IPS DF 4.7 (cell line): ENCODE measurements around the gene FOXK1.
A peak's percentile ranks its signal among the peaks of the same experiment; 100 is the strongest.
"Not testable (repeated sequence)": the region's sequence is repeated elsewhere in the genome, so short reads cannot be mapped to it uniquely, and the experiment has no call there.

Experiments used
- DNase-seq: peaks from one replicate; pipeline ENCODE4 v3.0.0-alpha.2; 2013; ENCODE audit warnings: low spot score; ENCODE audit errors: extremely low read depth

The FOXK1 gene

GRCh38 chr7:4785371-4785770 is 103.3 kb downstream of the FOXK1 start:
- no peak for DNase-seq

- no peak for DNase-seq
Measured at GRCh38 chr7:4786015-4786414, 103.9 kb downstream of the FOXK1 start.

- no peak for DNase-seq
Measured at GRCh38 chr7:4787541-4787940, 105.4 kb downstream of the FOXK1 start.

GRCh38 chr7:4787947-4788626 is 106.0 kb downstream of the FOXK1 start:
- DNase-seq = no peak

GRCh38 chr7:4788627-4789189 is 106.6 kb downstream of the FOXK1 start:
- no peak for DNase-seq

- DNase-seq = no peak
Measured at GRCh38 chr7:4789194-4790077, 107.3 kb downstream of the FOXK1 start.

- DNase-seq = no peak
Measured at GRCh38 chr7:4790078-4790465, 108.0 kb downstream of the FOXK1 start.

- no peak for DNase-seq
Measured at GRCh38 chr7:4790516-4790991, 108.5 kb downstream of the FOXK1 start.

GRCh38 chr7:4791101-4791737 is 109.1 kb downstream of the FOXK1 start:
- DNase-seq = no peak

GRCh38 chr7:4791738-4792536 is 109.8 kb downstream of the FOXK1 start:
- DNase-seq = peak; percentile 38

- DNase-seq = no peak
Measured at GRCh38 chr7:4792537-4793126, 110.5 kb downstream of the FOXK1 start.

GRCh38 chr7:4793385-4793993 is 111.4 kb downstream of the FOXK1 start:
- DNase-seq = not testable (repeated sequence)

- not testable (repeated sequence) for DNase-seq
Measured at GRCh38 chr7:4794171-4794570, 112.1 kb downstream of the FOXK1 start.

GRCh38 chr7:4794591-4795350 is 112.7 kb downstream of the FOXK1 start:
- no peak for DNase-seq

GRCh38 chr7:4796453-4796852 is 114.4 kb downstream of the FOXK1 start:
- no peak for DNase-seq

- DNase-seq = peak; percentile 44
Measured at GRCh38 chr7:4797858-4798705, 116.0 kb downstream of the FOXK1 start.

- DNase-seq = no peak
Measured at GRCh38 chr7:4798706-4799235, 116.7 kb downstream of the FOXK1 start.
